NCI-H774 (cell line): Measurements from ENCODE around the gene CADPS.

Experiments
- DNase-seq: peaks from one replicate; lab custom pipeline; 2025; lab: John Stamatoyannopoulos, UW

The CADPS gene

GRCh38 chr3:62812631-62813030, 62.6 kb downstream of the CADPS start:
- no peak for DNase-seq

- no peak for DNase-seq
Measured at GRCh38 chr3:62811119-62811518, 64.1 kb downstream of the CADPS start.

- DNase-seq, result no peak
Measured at GRCh38 chr3:62809369-62809768, 65.8 kb downstream of the CADPS start.

GRCh38 chr3:62805580-62806277, 69.5 kb downstream of the CADPS start:
- DNase-seq, result no peak

GRCh38 chr3:62805106-62805505, 70.1 kb downstream of the CADPS start:
- DNase-seq, result no peak

- DNase-seq, result no peak
Measured at GRCh38 chr3:62803276-62803675, 71.9 kb downstream of the CADPS start.

- DNase-seq, result no peak
Measured at GRCh38 chr3:62798000-62798399, 77.2 kb downstream of the CADPS start.

- DNase-seq, result no peak
Measured at GRCh38 chr3:62797132-62797531, 78.1 kb downstream of the CADPS start.

- no peak for DNase-seq
Measured at GRCh38 chr3:62795978-62796657, 79.1 kb downstream of the CADPS start.

- no peak for DNase-seq
Measured at GRCh38 chr3:62793946-62794345, 81.3 kb downstream of the CADPS start.

- no peak for DNase-seq
Measured at GRCh38 chr3:62785384-62785783, 89.8 kb downstream of the CADPS start.

- no peak for DNase-seq
Measured at GRCh38 chr3:62781121-62781520, 94.1 kb downstream of the CADPS start.

- no peak for DNase-seq
Measured at GRCh38 chr3:62777674-62778073, 97.5 kb downstream of the CADPS start.

GRCh38 chr3:62777130-62777529, 98.1 kb downstream of the CADPS start:
- no peak for DNase-seq

- DNase-seq, result no peak
Measured at GRCh38 chr3:62774221-62774620, 101.0 kb downstream of the CADPS start.

GRCh38 chr3:62771331-62772072, 103.7 kb downstream of the CADPS start:
- no peak for DNase-seq

GRCh38 chr3:62768896-62769295, 106.3 kb downstream of the CADPS start:
- no peak for DNase-seq

- no peak for DNase-seq
Measured at GRCh38 chr3:62761711-62762110, 113.5 kb downstream of the CADPS start.

- DNase-seq, result no peak
Measured at GRCh38 chr3:62761311-62761710, 113.9 kb downstream of the CADPS start.

- DNase-seq, result no peak
Measured at GRCh38 chr3:62758296-62759066, 116.7 kb downstream of the CADPS start.

- no peak for DNase-seq
Measured at GRCh38 chr3:62757045-62757444, 118.2 kb downstream of the CADPS start.

GRCh38 chr3:62755285-62755684, 119.9 kb downstream of the CADPS start:
- no peak for DNase-seq
